Cardiac septum (tissue), 1 donor: ENCODE results near the gene CNST. TPM values are rescaled to one million over a fixed set of nuclear protein-coding genes. Genes with fewer than 3 reads are reported as not detected.
"Not testable (repeated sequence)": the region's sequence is repeated elsewhere in the genome, so short reads cannot be mapped to it uniquely, and the experiment has no call there.

Source experiments
- DNase-seq: peaks from one replicate; pipeline ENCODE4 v3.0.0-alpha.2; 2020; ENCODE audit warnings: low spot score
- intact Hi-C: fragments of 100-400 bp; cut with DNase I; formaldehyde crosslinking; loops from one replicate; pipeline ENCODE4 v1.14.0; 2022
- total RNA-seq: library from RNA; stranded (reverse); fragmentation: NEBNext Ultra II Directional; extraction: Animal tissue kit (Norgen Biotek cat#: 25700); gene quantifications from one replicate; pipeline ENCODE4 v1.2.1, GENCODE V29; 2021
- donor health status: DM: no; HTN: no; CAD: no.

CNST gene
- total RNA-seq, 1 donor from 2014 or later = 10.9 TPM

DNA sequence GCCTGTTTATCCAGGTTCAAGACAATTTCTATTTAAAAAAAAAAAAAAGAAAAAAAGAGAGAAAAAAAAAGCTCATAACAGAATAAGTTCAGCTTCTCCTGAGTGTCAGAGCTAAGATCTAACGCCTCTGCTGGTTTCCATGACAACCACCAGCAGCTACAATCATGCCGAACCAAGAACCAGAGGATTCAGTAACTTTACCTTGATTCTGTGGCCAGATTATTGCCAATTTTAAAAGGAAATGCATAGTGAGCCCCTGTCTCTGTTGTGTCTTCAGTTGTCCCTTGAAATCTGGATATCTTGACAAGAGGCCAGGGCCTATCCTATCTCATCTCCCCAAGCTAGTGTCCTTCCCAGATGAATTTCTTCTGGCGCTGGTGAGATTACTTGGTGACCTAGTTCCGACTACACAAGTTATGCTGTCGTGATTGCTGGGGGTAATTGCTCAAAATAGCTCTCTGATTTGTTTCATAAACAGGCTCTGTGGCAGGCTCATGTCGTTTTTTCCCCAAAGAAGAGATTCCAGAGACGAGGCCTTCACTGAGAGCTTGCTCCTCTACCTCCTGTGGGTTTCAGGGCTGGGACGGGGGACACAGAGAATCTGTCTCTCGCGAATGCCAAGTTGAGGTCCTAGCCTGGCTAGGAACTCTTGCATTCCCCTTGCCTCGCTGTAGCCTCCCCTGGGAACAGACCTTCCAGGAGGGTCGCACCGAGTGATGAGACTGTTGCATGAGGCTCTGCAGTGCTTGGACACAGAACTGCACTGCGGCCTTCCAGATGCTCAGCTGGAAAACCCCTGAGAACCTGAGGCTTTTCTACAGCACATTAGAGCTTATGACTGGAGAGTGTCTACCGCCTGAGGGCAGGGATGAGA, 125.6 kb downstream of the CNST start:
- intact Hi-C loops = loop anchor here (2.0 kb wide), 1 partner anchor 63 kb away; no protein-coding TSS in a partner anchor
- no peak for DNase-seq

DNA sequence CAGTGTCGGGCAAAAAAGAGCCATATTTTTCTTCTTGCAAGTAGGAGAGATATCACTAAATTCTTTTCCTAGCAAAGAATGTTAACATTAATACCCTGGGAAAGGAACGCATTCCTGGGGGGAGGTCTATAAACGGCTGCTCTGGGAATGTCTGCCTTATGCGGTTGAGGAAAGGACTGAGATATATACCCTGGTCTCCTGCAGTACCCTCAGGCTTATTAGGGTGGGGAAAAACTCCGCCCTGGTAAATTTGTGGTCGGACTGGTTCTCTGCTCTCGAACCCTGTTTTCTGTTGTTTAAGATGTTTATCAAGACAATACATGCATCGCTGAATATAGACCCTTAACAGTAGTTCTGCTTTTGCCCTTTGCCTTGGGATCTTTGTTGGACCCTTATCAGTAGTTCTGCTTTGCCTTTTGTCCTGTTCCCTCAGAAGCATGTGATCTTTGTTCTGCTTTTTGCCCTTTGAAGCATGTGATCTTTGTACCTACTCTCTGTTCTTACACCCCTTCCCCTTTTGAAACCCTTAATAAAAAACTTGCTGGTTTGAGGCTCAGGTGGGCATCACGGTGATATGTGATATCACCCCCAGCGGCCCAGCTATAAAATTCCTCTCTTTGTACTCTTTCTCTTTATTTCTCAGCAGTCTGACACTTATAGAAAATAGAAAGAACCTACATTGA, 128.1 kb downstream of the CNST start:
- intact Hi-C loops, DNase-seq: not testable (repeated sequence)

DNA sequence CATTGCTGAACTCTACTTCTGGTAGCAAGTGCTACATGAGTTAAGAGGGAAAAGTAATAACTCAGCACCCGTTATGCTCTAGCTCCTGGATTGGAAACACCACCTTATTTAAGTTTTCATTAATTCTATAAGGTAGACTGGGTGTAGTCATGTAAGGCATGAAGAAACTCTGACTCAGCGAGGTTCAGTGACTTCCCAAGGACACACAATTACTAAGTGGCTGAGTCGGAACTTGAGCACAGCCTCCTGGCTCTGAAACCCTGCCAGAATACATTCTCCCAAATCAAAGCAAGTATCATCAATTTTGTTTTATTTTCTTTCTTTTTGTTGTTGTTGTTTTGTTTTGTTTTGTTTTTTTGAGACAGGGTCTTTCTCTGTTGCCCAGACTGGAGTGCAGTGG, 128.9 kb downstream of the CNST start:
- DNase-seq = no peak
- intact Hi-C loops = loop anchor here (5.0 kb wide), 2 partner anchors 48 to 128 kb away; partner anchors contain the start of genes CNST and TFB2M

DNA sequence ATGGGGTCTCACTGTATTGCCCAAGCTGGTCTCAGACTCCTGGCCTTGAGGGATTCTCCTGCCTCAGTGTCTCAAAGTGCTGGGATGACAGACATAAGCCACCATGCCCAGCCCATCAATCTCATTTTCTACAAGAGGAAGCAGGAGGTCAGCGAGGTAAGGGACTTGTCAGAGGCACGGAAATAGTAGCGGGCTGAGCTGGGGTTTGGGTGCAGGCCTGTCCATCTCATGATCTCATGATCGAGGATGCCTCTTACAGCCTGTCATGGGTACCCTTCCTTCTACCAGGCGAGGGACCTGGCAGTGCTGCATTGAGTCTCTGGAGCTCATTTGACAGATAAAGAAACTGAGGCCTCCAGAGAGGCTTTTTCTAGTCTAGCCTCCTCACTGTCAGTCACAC, 129.4 kb downstream of the CNST start:
- intact Hi-C loops = loop anchor here (5.0 kb wide), 2 partner anchors 48 to 128 kb away; partner anchors contain the start of genes CNST and TFB2M
- no peak for DNase-seq

DNA sequence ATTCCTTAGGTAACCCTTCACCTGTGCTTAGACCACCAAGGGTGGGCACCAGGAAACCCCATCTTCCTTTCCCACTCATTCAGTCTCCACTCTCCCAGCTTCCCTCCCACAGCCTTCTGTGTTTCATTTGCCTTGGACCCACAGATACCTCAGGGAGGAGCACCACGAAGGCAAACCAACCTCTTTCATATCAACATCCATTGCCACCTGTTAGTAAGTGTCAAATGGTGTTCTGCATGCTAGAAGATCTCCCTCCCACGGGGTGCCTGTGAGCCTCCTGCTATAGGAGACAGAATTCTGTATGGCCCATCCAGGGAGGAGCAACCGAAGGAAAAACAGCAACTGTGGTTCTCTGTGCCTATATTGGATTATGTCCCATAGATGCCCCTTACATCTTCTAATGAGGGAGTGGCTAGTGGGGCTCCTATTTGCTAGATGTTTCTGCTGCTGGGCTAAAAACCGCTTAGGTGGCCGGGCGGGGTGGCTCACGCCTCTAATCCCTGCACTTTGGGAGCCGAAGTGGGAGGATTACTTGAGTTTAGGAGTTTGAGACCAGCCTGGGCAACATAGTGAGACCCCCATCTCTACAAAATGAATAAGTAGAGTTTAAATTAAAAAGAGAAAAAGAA, 132.3 kb downstream of the CNST start:
- intact Hi-C loops = loop anchor here (1.0 to 5.0 kb wide), 3 partner anchors 51 to 201 kb away; partner anchors contain the start of genes CNST and TFB2M
- DNase-seq = no peak

DNA sequence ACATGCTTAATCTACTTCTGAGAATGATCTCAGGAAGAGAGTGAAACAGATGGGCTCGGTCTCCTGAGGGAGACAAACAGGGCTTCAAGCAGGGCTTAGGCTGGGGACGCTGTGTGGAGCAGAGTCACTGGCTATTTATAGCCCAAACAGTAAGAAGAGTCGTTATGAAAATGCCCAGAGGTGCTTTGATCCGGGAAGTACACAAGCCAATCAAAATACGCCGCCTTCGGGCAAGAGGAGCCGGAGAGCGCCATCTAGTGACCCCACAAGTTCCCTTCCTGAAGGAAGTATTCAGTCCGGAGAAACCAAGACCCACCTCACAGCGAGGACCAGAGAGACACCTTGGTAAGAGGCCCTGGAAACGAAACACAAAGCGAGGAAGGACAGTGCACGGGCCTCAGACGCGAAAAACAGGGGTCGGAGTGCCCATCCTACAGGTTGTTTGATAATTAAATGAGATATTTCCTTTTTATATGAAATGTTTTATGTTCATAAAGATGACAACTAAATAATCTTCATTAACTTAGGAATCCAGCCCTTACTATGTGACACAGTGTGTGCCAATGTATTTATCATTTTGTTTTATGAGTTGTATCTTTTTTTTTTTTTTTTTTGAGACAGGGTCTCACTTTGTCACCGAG, 133.0 kb downstream of the CNST start:
- intact Hi-C loops = loop anchor here (1.0 to 5.0 kb wide), 3 partner anchors 52 to 202 kb away; partner anchors contain the start of genes CNST and TFB2M
- DNase-seq = peak; percentile 89

DNA sequence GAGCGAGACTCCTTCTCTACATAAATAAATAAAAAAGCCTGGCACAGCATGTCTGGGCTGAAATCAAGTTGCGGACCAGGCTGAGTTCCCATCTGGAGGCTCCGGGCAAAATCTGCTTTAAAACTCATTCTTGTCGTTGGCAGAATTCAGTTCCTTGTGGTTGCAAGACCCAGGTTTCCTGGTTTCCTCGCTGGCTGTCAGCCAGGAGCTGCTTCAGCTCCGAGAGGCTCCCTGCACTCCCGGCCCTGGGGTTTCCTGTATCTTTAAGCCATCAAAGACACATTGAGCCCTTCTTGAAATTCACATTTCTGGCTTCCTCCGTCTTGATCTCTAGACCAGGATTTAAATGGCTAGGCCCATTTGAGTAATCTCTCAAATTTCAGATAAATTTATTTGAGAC, 137.3 kb downstream of the CNST start:
- no peak for DNase-seq
- intact Hi-C loops = no loop called here

DNA sequence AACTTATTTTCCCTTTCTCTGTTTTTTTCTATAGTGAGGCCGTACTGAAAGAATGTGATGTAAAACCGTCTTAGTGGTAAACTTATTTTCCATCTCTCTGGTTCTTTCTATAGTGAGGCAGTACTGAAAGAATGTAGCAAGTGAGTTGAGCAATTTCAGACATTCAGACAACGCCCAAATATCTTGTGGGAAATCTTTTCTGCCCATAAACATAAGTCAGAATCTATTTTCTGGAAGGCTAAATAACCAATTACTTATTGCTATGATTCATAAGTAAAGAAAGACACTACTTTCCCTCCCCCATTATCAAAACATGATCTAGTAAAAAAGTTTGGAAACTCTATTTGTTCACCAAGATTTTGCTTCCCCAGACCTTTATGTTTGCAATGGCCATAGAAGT, 139.1 kb downstream of the CNST start:
- no peak for DNase-seq
- intact Hi-C loops = no loop called here

DNA sequence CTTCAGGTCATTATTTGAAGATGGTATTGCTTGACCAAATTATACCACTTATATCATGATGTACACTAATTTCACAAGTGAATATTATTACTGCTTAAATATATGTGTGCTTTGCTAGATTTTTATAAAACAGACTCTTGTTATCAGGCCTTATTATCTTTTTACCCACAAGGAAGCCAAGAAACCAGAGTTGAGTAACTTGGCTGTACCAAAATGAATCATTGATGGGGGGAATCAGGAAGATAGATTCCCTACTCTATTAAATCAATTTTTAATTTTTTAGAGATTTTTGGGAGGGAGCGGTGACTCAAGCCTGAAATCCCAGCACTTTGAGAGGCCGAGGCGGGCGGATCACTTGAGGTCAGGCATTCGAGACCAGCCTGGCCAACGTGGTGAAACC, 141.9 kb downstream of the CNST start:
- DNase-seq = no peak
- intact Hi-C loops = no loop called here

DNA sequence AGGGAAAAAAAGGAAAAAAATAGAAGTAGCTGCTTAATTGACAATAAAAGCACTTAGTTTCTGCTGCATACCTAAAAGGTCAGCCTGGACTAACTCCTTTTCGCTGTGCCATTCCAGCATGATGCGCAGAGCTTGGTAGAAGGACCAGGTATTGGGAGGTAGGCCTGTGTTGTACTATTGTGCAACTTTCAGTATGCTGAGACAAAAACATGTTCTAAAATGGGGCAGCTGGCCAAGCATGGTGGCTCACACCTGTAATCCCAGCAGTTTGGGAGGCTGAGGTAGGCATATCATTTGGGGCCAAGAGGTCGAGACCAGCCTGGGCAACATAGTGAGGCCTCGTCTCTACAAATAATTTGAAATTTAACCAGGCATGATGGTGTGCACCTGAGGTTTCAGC, 142.9 kb downstream of the CNST start:
- intact Hi-C loops = no loop called here
- DNase-seq = no peak

DNA sequence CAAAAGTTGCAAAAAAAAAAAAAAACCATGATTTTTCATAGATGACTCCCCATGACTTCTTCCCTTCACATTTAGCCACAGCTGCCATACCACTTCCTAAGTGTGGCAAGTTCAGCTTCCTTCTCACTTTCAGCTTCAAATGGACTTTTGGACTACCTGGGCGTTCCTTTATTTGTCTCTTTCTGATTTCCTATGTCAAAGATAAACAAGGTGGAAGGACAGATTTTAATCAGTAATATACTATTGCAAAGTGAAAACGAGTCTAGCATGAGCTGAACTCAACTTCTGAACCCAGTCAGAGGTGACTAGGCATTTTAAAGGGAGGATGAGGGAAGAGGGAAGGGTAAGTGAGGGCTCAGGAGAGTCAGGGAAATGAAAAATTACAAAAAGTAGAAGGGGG, 143.6 kb downstream of the CNST start:
- intact Hi-C loops = no loop called here
- DNase-seq = no peak

DNA sequence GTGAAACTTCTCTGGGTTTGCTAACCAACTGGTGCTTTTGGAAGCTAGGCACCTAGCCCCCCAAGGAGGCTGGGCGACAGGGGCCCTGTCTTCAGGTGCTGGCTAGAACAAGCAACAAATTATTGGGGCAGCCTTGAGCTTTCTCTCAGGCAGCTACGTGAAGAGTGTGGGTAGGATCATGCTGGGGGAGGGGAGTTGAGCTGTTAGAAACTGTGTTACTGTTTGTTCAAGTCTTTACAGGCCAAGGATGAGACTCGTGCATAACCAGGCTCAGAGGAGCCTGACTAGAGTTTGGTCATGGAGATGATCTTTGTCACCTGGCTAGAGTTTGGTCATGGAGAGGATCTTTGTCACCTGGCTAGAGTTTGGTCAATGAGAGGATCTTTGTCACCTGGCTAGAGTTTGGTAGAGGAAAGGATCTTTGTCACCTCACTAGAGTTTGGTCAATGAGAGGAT, 145.3 kb downstream of the CNST start:
- no peak for DNase-seq
- intact Hi-C loops = no loop called here

DNA sequence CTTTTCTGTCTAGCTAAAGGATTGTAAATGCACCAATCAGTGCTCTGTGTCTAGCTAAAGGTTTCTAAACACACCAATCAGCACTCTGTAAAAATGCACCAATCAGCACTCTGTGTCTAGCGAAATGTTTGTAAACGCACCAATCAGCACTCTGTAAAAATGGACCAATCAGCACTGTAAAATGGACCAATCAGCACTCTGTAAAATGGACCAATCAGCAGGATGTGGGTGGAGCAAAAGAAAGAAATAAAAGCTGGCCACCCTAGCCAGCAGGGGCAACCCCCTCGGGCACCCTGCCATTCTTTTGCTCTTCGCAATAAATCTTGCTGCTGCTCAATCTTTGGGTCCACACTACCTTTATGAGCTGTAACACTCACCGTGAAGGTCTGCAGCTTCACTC, 146.2 kb downstream of the CNST start:
- DNase-seq = not testable (repeated sequence)

More for the DNA sequence above, 146.2 kb downstream of the CNST start:
- intact Hi-C loops = not testable (repeated sequence)

Other genes starting within 250 kb of the CNST start
- 5.6 TPM for gene SMYD3, start 59.2 kb upstream of the CNST start, total RNA-seq
- 9.6 TPM for gene TFB2M, start 195 bp upstream of the CNST start, total RNA-seq
- 31.3 TPM for gene SCCPDH, start 158.0 kb downstream of the CNST start, total RNA-seq